Measurements from ENCODE around the gene KMT2B.

GRCh38 chr19:35720648-35721047 lies 2.8 kb downstream of the KMT2B start:
- TF ChIP-seq, protein P1, sequence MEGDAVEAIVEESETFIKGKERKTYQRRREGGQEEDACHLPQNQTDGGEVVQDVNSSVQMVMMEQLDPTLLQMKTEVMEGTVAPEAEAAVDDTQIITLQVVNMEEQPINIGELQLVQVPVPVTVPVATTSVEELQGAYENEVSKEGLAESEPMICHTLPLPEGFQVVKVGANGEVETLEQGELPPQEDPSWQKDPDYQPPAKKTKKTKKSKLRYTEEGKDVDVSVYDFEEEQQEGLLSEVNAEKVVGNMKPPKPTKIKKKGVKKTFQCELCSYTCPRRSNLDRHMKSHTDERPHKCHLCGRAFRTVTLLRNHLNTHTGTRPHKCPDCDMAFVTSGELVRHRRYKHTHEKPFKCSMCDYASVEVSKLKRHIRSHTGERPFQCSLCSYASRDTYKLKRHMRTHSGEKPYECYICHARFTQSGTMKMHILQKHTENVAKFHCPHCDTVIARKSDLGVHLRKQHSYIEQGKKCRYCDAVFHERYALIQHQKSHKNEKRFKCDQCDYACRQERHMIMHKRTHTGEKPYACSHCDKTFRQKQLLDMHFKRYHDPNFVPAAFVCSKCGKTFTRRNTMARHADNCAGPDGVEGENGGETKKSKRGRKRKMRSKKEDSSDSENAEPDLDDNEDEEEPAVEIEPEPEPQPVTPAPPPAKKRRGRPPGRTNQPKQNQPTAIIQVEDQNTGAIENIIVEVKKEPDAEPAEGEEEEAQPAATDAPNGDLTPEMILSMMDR (IDR thresholded peaks at IDR 0.05; ENCODE audit: low read length), result no peak
- no peak for TF ChIP-seq EZH2 (optimal IDR thresholded peaks at IDR 0.05; ENCODE audit: low read depth, low read length)
